GM12874 (cell line): ENCODE results near the gene L3MBTL4.

Experiments used
- TF ChIP-seq, protein P1 (sequence below): IDR thresholded peaks from 2 replicates; pipeline ENCODE4 v1.5.1; 2011; ENCODE audit warnings: low read depth, mild to moderate bottlenecking, control low read depth, low read length, moderate library complexity; ENCODE audit not compliant: insufficient read depth

L3MBTL4 gene

DNA sequence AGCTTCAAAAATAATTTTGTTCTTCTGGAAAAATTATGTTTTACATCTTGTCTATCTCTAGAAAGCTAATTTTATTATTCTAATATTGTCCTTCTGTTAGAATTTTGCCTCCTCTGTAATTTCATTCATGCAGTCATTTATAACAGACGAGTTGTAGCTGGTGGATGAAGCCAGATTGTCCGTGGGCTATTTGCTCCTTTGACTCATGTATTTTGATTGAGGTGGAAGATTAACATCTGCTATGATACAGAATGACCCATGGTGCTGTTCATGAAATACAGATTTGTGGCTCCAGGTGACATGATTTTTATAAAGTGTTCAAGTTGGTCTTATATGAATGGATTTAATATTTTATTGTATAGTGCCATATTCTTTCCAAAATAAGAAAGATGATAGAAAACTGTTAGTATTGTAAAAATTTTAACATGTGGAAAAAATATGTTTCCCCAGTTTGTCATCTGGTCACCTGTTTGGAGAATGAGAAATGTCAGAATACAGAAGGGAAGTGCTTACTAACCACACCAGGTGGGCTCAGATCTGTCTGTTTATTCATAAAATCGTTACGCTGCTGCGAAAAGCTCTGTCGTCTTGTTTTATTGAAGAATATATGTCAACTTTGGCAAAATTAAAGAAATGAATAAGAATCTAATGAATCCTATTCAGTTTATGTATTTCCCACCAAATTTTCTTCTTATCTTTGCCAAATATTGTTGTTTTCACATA, 20.4 kb upstream of the L3MBTL4 start:
- TF ChIP-seq, protein P1, sequence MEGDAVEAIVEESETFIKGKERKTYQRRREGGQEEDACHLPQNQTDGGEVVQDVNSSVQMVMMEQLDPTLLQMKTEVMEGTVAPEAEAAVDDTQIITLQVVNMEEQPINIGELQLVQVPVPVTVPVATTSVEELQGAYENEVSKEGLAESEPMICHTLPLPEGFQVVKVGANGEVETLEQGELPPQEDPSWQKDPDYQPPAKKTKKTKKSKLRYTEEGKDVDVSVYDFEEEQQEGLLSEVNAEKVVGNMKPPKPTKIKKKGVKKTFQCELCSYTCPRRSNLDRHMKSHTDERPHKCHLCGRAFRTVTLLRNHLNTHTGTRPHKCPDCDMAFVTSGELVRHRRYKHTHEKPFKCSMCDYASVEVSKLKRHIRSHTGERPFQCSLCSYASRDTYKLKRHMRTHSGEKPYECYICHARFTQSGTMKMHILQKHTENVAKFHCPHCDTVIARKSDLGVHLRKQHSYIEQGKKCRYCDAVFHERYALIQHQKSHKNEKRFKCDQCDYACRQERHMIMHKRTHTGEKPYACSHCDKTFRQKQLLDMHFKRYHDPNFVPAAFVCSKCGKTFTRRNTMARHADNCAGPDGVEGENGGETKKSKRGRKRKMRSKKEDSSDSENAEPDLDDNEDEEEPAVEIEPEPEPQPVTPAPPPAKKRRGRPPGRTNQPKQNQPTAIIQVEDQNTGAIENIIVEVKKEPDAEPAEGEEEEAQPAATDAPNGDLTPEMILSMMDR: no peak

DNA sequence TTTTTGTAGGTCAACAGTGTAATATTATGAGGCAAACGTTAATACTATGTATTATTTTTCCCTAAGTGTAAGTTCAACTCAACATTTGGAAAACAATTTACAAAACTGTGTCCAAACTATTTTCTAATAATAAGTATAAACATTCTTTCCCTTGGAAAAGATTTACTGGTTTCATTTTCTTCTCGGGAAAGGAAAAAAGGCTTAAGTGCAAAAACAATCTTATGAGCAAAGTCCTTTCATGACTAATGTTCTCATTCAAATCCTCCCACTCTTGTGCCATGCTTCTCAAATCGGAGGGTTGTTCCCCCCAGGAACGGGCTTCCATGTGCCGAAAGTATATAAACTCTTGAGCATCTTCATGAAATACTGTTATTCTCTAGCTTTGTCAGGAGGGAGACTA, 19.8 kb upstream of the L3MBTL4 start:
- TF ChIP-seq, protein P1: no peak

DNA sequence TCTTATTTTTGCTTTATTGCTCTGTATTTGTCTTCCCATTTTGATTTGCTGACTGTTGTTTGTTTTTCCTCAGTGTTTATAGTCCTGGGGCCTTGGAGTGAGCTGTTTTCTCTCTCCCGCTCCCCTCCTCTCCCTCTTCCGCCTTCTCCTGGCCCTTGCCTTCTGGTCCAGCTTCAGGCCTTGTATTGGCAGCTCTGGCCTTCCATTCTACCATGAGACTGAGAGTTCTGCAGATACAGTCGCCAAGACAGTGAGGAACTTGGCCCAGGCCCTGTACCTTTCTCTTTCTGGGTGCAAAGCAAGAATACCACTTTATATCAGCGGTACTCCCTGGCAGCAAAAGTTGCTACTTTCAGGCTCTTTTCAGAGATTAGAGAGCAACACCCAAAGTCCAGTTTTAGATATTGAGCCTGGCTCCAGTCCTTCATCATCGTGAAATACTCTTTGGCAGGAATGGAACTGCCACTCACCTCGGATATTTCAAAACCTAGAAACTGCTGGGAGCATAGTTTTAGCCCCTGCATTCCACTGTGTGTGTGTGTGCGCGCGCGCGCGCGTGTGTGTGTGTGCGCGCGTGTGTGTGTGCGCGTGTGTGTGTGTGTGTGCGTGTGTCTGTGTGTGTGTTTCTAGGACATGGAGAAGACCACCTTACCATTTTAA, 17.1 kb upstream of the L3MBTL4 start:
- TF ChIP-seq, protein P1: no peak

DNA sequence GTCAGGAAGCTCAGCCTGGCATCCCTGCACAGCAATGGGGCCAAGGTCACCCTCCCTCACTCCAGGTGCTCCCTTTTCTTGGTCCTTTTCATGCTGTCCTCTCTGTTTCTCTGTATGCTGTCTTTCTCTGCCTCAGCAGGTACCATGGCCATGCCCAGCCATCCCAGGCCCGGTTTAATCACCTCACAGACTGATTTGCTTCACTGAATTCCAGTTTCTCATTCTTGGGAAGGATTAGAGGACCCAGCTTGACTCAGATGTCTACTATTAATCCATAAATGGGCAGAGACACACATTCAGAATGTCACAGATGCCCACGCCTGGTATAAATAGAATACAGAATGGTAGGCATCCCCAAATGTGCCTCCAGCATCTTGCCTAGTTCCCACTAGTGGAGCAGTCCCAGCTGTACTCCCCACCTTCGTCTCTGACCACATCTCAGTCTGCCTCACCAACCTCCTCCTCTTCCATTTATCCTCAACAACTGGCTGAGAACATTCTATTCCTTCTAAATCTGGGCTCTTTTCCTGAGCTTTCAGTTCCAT, 14.2 kb upstream of the L3MBTL4 start:
- TF ChIP-seq, protein P1: no peak

DNA sequence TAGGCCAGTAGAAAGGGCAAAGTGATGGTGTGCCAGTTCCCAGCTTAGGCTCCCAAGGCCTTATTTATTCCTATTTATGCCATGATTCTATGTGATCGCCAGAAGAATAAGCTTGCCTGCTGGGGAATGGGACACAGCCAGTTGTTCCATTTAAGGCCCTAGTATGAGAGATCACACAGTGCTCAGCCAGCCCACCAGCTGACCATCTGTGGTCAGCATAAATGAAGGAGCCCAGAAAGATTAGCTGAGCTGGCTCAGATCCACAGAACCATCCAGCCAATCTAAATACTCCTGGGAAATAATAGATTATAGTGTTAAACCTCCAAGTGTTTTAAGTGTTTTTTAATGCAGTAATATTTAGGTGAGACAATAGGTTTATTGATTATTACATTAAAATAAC, 12.6 kb upstream of the L3MBTL4 start:
- TF ChIP-seq, protein P1: no peak

DNA sequence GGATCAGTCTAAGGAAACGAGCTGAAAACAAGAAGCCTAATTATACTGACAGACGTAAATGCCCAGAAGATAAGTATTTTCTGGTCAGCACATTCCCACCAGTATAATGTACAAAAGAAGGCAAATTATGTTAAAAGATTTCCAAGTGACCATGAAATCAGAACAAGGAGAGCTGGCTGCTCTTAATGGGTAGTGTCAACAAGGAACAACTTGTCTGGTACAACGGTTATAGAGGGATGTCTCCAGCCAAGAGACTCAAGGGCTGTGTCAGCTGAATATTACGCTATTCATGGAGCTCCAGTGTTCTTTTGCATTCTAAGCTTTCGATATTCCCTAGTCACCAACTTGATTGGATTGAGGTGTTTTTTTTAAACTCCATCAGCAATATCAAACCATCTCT, 8.6 kb upstream of the L3MBTL4 start:
- TF ChIP-seq, protein P1: no peak

DNA sequence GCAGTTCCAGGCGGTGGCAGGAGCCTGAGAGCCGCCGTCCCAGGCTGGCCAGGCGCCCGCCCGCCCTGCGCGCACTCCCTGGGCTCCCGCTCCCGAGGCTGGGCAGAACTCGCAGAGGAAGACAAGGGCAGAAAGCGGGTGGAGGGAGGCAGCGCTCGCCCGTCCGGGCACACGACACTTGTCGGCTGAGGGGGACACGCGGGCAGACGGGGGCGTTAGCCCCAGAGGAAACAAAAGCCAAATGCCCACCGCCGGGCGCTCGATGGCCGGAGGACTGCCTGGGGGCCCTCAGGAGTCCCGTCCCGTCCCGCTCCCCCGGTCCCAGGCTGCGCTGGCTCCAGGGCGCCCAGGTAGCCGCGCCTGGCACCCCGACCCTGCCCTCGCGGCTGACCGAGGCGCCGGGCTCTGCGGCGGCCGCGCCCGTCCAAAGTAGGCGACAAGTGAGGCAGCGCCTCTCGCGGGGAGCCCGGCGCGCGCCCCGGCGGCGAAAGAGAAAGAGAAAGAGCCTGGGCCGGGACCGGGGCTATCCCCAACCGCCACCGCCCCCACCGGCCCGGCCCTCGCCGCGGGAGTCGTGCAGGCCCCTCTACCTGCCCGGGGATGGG, 491 bp downstream of the L3MBTL4 start:
- TF ChIP-seq, protein P1: 0 out of 2 replicates have a peak, but pooled peaks have one; percentile 15
